NOMO-1 treated with DMSO at 0.1 percent for 48 hours (cell line): ENCODE results near the gene OR52E1.
"Not testable (repeated sequence)": the region's sequence is repeated elsewhere in the genome, so short reads cannot be mapped to it uniquely, and the experiment has no call there.

Experiments
- DNase-seq: peaks from one replicate; lab custom pipeline; 2025; ENCODE audit not compliant: unreplicated experiment; lab: John Stamatoyannopoulos, UW

Gene OR52E1

GRCh38 chr11:5069272-5069671, at the start of gene OR52E1:
Gene OR52E1 (plus strand): TSS chr11:5069572.
- DNase-seq = no peak

DNA sequence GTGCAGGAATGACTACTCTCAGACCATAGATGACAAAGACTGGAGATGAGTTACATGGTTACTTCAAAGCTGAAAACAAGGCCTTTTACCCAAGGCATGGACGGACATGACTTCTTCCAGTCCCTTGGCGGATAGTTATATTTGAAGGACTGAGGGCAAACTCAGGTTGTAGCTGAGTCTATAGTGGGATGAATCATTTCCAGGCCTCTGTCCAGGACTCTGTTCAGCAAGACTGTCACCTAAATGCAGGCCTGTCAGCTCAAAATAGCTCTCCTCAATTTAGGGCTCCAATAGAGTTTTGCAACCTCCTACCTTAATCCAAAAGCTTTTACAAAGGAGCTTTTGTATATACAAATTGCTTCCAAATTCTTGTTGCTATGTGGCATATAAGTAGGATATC, 47.4 kb upstream of the OR52E1 start:
- no peak for DNase-seq

- DNase-seq = no peak
Observed at GRCh38 chr11:5036669-5037068, 32.7 kb upstream of the OR52E1 start.

GRCh38 chr11:5037926-5038325, 31.4 kb upstream of the OR52E1 start:
- no peak for DNase-seq

- no peak for DNase-seq
Observed at GRCh38 chr11:5038341-5038740, 31.0 kb upstream of the OR52E1 start.

- no peak for DNase-seq
Observed at GRCh38 chr11:5040876-5041275, 28.5 kb upstream of the OR52E1 start.

DNA sequence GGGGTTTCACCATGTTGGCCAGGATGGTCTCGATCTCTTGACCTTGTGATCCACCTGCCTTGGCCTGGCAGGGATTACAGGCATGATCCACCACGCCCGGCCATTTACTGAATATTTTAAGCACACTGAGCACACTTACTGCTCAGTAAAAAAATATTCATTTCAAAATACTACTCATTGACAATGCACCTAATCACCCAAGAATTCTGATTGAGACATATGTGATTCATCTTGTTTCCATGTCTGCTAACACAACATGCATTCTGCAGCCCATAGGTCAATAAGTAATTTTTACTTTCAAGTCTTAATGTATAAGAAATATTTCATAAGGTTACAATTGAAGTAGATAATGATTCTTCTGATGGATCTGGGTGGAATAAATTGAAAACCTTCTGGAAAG, 27.3 kb upstream of the OR52E1 start:
- DNase-seq = no peak

GRCh38 chr11:5043380-5043779, 26.0 kb upstream of the OR52E1 start:
- peak; percentile 1 for DNase-seq

GRCh38 chr11:5046226-5046625, 23.1 kb upstream of the OR52E1 start, which contains the start of gene OR52J3:
Gene OR52J3 (plus strand): TSS chr11:5046526. CDS start chr11:5046526, 0 bp downstream.
- DNase-seq = no peak

DNA sequence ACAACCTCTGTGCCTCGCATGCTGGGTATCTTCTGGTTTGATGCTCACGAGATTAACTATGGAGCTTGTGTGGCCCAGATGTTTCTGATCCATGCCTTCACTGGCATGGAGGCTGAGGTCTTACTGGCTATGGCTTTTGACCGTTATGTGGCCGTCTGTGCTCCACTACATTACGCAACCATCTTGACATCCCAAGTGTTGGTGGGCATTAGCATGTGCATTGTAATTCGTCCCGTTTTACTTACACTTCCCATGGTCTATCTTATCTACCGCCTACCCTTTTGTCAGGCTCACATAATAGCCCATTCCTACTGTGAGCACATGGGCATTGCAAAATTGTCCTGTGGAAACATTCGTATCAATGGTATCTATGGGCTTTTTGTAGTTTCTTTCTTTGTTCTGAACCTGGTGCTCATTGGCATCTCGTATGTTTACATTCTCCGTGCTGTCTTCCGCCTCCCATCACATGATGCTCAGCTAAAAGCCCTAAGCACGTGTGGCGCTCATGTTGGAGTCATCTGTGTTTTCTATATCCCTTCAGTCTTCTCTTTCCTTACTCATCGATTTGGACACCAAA, 22.5 kb upstream of the OR52E1 start:
- DNase-seq = no peak

- DNase-seq = not testable (repeated sequence)
Observed at GRCh38 chr11:5058679-5059078, 10.7 kb upstream of the OR52E1 start.

DNA sequence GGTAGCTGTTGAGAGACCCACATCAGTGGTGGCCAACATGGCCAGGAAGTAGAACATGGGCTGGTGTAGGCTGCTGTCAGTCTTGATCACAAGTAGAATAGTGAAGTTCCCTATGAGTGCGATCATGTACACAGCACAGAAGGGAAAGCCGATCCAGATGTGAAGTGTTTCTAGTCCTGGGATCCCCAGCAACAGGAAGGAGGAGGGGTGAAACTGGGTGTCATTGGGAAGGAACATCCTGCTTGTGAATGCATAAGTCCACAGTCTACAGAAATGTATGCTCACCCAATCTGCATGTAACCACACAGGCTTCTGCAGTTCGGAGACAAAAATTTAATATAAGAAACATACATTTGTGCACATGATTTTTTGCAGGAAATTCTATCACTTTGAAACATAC, 10.0 kb upstream of the OR52E1 start, which contains the start of gene OR52E2:
Gene OR52E2 (minus strand): TSS at position 237 of the 400 bp plus-strand sequence. CDS start 0 bp downstream, at position 237.
- no peak for DNase-seq

DNA sequence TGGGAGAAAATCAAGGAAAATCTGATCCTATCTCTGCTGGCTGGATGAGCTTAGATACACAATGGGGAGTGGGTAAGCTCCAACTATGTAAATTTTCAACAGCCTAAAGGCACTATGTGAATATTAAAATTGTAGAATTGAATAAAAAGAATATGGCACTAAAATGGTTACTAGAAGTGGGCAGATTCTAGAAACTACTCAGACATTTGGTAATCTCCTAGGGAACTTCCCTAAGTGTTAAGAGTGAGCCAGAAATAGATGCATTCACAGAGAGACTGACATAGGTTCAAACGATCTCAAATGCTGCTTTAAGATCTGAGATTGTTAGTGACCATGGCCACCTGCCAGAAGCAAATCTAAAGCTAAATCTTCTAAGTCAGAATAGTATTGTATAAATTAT, 4.3 kb upstream of the OR52E1 start:
- DNase-seq = no peak

- no peak for DNase-seq
Observed at GRCh38 chr11:5071799-5072198, 2.4 kb downstream of the OR52E1 start.

DNA sequence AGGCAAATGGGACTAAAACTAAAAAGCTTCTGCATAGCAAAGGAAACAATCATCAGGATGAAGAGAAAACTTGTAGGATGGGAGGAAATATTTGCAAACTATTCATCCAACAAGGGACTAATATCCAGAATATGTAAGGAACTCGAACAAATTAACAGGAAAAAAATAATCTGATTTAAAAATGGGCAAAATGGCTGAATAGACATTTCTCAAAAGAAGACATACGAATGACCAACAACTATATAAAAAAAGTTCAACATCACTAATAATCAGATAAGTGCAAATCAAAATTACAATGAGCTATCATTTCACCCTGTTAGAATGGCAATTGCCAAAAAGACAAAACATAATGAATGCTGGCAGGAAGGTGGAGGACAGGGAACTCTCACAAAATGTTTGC, 12.0 kb downstream of the OR52E1 start:
- no peak for DNase-seq

GRCh38 chr11:5083602-5084001, 14.2 kb downstream of the OR52E1 start:
- no peak for DNase-seq

GRCh38 chr11:5088556-5088955, 19.2 kb downstream of the OR52E1 start:
- no peak for DNase-seq

DNA sequence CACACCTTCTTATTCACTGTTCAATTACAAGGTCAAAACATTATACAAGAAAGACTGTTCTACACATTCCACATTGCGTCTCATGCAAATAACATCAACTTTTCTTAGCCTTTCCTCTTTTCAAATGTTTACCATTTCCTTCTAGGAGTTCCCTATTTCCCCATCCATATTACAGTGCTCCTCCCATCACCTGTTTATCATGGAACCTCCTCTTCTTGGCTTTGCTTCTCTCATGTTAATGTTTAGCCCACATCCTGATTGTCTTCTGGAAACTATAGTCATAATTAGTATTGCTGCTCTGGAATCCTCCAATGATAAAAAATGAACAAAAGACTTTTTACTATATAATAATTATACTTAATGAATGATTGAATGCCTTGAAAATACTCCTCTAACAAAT, 21.3 kb downstream of the OR52E1 start:
- no peak for DNase-seq

- no peak for DNase-seq
Observed at GRCh38 chr11:5092821-5093585, 23.6 kb downstream of the OR52E1 start.

DNA sequence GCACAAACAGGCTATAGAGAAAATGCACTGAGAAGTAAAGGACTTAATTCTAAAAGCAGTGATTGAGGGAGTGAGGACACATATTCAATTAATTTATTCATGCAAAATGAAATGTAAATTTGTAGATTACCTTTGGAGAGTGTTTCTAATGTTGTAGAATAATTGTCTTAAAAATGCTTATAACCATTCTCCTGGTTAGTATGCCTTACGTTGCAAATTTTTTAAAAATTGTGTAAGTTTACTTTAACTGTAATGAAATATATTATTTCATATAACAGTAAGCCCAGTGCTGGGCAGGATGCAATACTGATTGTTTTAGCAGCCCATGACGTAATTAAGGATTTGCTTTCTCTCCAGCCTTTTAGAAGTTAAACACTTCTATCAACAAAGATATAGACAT, 26.6 kb downstream of the OR52E1 start:
- DNase-seq = no peak

- DNase-seq = no peak
Observed at GRCh38 chr11:5102246-5102645, 32.9 kb downstream of the OR52E1 start.

GRCh38 chr11:5103066-5103465, 33.7 kb downstream of the OR52E1 start:
- no peak for DNase-seq

DNA sequence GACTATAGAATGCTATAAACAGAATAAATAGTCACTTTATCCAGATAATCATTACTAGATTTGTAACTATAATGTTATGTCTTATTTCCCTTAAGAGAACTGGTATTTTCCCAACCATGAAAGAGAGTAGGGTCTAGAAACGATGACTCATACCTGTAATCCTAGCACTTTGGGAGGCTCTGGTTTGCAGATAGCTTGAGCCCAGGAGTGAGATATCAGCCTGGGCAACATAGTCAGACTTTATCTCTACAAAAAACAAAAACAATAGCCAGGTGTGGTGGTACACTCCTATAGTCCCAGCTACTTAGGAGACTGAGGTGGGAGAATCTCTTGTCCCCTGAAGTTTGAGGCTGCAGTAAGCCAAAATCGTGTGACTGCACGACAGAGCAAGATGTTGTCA, 37.9 kb downstream of the OR52E1 start:
- DNase-seq = no peak
